K562 (cell line): ENCODE results near the gene UCP3. TPM values are rescaled to one million over a fixed set of nuclear protein-coding genes. Genes with fewer than 3 reads are reported as not detected.
A peak's percentile ranks its signal among the peaks of the same experiment; 100 is the strongest.

ENCODE experiments used
- CHD4 ChIP-seq: fragments of 200-600 bp; sonication (generic); IDR thresholded peaks from 3 replicates; pipeline ENCODE4 v1.6.1; 2012; ENCODE audit warnings: low read depth, mild to moderate bottlenecking, mixed read lengths, low read length, inconsistent platforms; ENCODE audit not compliant: insufficient read depth, insufficient replicate concordance, poor library complexity, severe bottlenecking
- CTBP1 ChIP-seq: fragments of 450-650 bp; IDR thresholded peaks from 2 replicates; pipeline ENCODE4 v1.6.1; 2016; ENCODE audit warnings: borderline replicate concordance
- DACH1 ChIP-seq: fragments of 450-650 bp; IDR thresholded peaks from 2 replicates; pipeline ENCODE4 v1.6.1; 2018; ENCODE audit not compliant: partially characterized antibody
- GABPB1 ChIP-seq: sonication (generic); formaldehyde crosslinking; IDR thresholded peaks from 2 replicates; pipeline ENCODE4 v1.8.0; 2022; ENCODE audit warnings: mild to moderate bottlenecking, missing genetic modification reagents
- HDAC6 ChIP-seq: IDR thresholded peaks from 2 replicates; pipeline ENCODE4 v1.6.1; 2012; ENCODE audit warnings: low read depth, mild to moderate bottlenecking, control low read depth, inconsistent platforms, low read length, moderate library complexity
- LARP7 ChIP-seq: fragments of 450-650 bp; IDR thresholded peaks from 2 replicates; pipeline ENCODE4 v1.6.1; 2016
- LCOR ChIP-seq: sonication (generic); formaldehyde crosslinking; IDR thresholded peaks from 2 replicates; pipeline ENCODE4 v1.8.0; 2022; ENCODE audit warnings: mild to moderate bottlenecking, missing genetic modification reagents
- LEF1 ChIP-seq: fragments of 450-650 bp; IDR thresholded peaks from 2 replicates; pipeline ENCODE4 v1.6.1; 2016; ENCODE audit warnings: mild to moderate bottlenecking
- MTA2 ChIP-seq: fragments of 450-650 bp; IDR thresholded peaks from 2 replicates; pipeline ENCODE4 v1.6.1; 2016; ENCODE audit warnings: low read depth
- MXI1 ChIP-seq: IDR thresholded peaks from 2 replicates; pipeline ENCODE4 v1.6.1; 2011; ENCODE audit warnings: low read depth, mild to moderate bottlenecking, improper control_type of control experiment, low read length
- POU5F1 ChIP-seq: fragments of 150-350 bp; IDR thresholded peaks from 2 replicates; pipeline ENCODE4 v1.6.1; 2014; ENCODE audit warnings: borderline replicate concordance, low read length, low read depth, mild to moderate bottlenecking; ENCODE audit not compliant: partially characterized antibody
- RCOR1 ChIP-seq, 2 experiments: IDR thresholded peaks; 2 replicates each; pipeline ENCODE4 v1.6.1; 2012; ENCODE audit warnings: low read depth in 2 of 2, low read length in 2 of 2, borderline replicate concordance in 1 of 2, improper control_type of control experiment in 1 of 2
- SMAD4 ChIP-seq: fragments of 250-450 bp; sonication (Bioruptor Pico); conservative IDR thresholded peaks from 2 replicates; pipeline ENCODE4 v1.8.0; 2021; ENCODE audit warnings: inconsistent platforms, mild to moderate bottlenecking, moderate library complexity
- TAL1 ChIP-seq: fragments of 450-650 bp; IDR thresholded peaks from 2 replicates; pipeline ENCODE4 v1.6.1; 2016; ENCODE audit warnings: mild to moderate bottlenecking
- TCF3 ChIP-seq: sonication (generic); formaldehyde crosslinking; IDR thresholded peaks from 2 replicates; pipeline ENCODE4 v1.4.0; 2020; ENCODE audit warnings: mild to moderate bottlenecking, missing genetic modification reagents
- TRIM24 ChIP-seq, 2 experiments: fragments of 450-650 bp; IDR thresholded peaks; 2 replicates each; pipeline ENCODE4 v1.6.1; 2016
- ZBTB17 ChIP-seq: fragments of 450-650 bp; formaldehyde crosslinking; IDR thresholded peaks from 2 replicates; pipeline ENCODE4 v1.4.0; 2020; ENCODE audit warnings: mild to moderate bottlenecking
- ZBTB7A ChIP-seq: IDR thresholded peaks from 2 replicates; pipeline ENCODE4 v1.6.1; 2011; ENCODE audit warnings: low read depth, mild to moderate bottlenecking, low read length, moderate library complexity, borderline replicate concordance; ENCODE audit not compliant: control insufficient read depth
- ZFP36 ChIP-seq: fragments of 150-350 bp; IDR thresholded peaks from 2 replicates; pipeline ENCODE4 v1.6.1; 2018; ENCODE audit warnings: low read length, low read depth; ENCODE audit not compliant: partially characterized antibody
- ZKSCAN1 ChIP-seq: fragments of 150-350 bp; IDR thresholded peaks from 2 replicates; pipeline ENCODE4 v1.6.1; 2016; ENCODE audit warnings: low read depth, low read length
- ZNF589 ChIP-seq: fragments of 200-800 bp; sonication (Bioruptor generic); IDR thresholded peaks from 2 replicates; pipeline ENCODE4 v1.6.1; 2016; ENCODE audit warnings: low read depth, missing genetic modification characterization, missing compliant biosample characterization
- polyA plus RNA-seq, 8 experiments: library from polyadenylated mRNA; depleted of rRNA in 4 of 8; stranded (reverse) in 5 of 8; unstranded in 3 of 8; fragments of >200 nt; fragmentation: Nextera tagmentation in 2 of 8; fragmentation: Illumina TruSeq in 1 of 8; extraction: Ambion mirVana in 2 of 8; extraction: Trizol in 1 of 8; gene quantifications; 2 replicates each; pipeline versions ENCODE4 v1.2.1 to v1.2.3, GENCODE V29; 2011 to 2014; ENCODE audit warnings: inconsistent platforms in 1 of 8, missing spikeins in 1 of 8
- total RNA-seq, 7 experiments: library from RNA; depleted of rRNA in 6 of 7; stranded (reverse); fragments of >200 nt in 6 of 7; fragmentation: Illumina TruSeq in 2 of 7; extraction: Trizol in 2 of 7; gene quantifications; 2 replicates each; pipeline versions ENCODE4 v1.2.1 to v1.2.3, GENCODE V29; 2011 to 2021; ENCODE audit warnings: low replicate concordance in 1 of 7
- TF ChIP-seq, protein P1 (sequence below): fragments of 200-800 bp; sonication (Bioruptor generic); IDR thresholded peaks from 2 replicates; pipeline ENCODE4 v1.6.1; 2017; ENCODE audit warnings: missing genetic modification characterization, missing compliant biosample characterization
- TF ChIP-seq, protein P2 (sequence below), 2 experiments: IDR thresholded peaks; 2 replicates each; pipeline ENCODE4 v1.6.1; 2011; ENCODE audit warnings: borderline replicate concordance in 1 of 2, control low read depth in 1 of 2, low read depth in 1 of 2, low read length in 1 of 2, mild to moderate bottlenecking in 1 of 2, mixed read lengths in 1 of 2, moderate library complexity in 1 of 2; ENCODE audit not compliant: insufficient read depth in 1 of 2, insufficient read length in 1 of 2, poor library complexity in 1 of 2, severe bottlenecking in 1 of 2; ENCODE audit errors: extremely low read depth in 1 of 2
- TF ChIP-seq, protein P3 (sequence below): sonication (generic); formaldehyde crosslinking; IDR thresholded peaks from 2 replicates; pipeline ENCODE4 v1.9.0; 2022; ENCODE audit warnings: mild to moderate bottlenecking, missing genetic modification reagents

Gene UCP3
- total and polyA plus RNA-seq, 9 of the 15 experiments (the other 6 are each of a cell fraction or from before 2014, with no cell fraction given), result 0.05 to 0.65 (median 0.25) TPM; not detected in 2

DNA sequence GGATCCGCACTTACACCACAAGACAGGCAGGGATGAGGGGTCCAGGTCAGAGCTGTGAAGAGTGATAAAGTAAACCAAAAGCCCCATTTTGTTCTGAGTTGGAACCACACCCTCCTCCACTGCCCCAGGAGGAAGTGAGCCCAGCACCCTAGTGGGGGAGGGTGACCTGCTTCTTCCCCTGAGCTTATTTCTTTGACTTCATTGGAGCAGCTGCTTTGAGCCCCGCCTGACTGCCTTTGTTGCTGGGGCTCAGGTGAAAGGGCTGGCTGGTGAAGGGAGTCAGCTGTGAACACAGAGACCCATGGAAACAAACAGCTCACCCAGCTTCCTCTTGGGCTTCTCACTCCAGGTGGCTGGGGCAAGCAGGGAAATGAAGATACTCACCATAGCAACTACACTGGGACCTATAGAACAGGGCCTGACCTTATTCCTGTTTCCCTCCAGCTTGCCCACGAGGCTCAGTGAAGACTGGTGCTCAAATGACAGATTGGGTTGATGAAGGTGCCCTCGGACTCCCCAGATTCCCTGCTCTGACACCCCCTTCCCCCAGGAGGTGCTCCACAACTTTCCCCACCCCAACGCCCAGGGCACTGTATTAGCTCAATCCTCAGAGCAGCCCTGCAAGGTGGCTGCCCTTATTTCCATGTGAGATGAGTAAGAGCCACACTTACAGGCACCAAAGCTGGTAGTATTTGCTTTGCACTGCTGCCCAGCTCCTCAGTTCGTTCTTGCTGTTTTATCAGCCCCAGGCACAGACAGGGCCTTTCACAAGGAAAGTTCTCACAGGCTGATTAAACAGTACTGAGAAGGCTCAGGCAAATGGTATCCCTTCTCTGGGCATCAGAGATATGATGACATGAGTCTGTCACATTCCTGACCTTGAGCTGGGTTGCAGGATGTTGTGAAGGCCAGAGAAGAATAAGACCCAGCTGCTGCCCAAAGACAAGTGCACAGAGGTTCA, 28.6 kb downstream of the UCP3 start (continued):
- TF ChIP-seq ZNF589 (CRISPR knock-in tag), result 0 out of 2 replicates have a peak, but pooled peaks have one; percentile 43
- TF ChIP-seq ZFP36, result peak; percentile 28
- TF ChIP-seq LEF1, result no peak
- TF ChIP-seq, protein P1, sequence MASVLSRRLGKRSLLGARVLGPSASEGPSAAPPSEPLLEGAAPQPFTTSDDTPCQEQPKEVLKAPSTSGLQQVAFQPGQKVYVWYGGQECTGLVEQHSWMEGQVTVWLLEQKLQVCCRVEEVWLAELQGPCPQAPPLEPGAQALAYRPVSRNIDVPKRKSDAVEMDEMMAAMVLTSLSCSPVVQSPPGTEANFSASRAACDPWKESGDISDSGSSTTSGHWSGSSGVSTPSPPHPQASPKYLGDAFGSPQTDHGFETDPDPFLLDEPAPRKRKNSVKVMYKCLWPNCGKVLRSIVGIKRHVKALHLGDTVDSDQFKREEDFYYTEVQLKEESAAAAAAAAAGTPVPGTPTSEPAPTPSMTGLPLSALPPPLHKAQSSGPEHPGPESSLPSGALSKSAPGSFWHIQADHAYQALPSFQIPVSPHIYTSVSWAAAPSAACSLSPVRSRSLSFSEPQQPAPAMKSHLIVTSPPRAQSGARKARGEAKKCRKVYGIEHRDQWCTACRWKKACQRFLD (CRISPR knock-in tag), result no peak
- TF ChIP-seq MXI1, result peak; percentile 25; the same call in 1 of the 2 replicates
- TF ChIP-seq POU5F1, result no peak
- no peak for TF ChIP-seq HDAC6
- TF ChIP-seq ZKSCAN1, result 0 out of 2 replicates have a peak, but pooled peaks have one; percentile 27
- TF ChIP-seq GABPB1 (CRISPR knock-in tag), result peak; percentile 51
- TF ChIP-seq, protein P2, sequence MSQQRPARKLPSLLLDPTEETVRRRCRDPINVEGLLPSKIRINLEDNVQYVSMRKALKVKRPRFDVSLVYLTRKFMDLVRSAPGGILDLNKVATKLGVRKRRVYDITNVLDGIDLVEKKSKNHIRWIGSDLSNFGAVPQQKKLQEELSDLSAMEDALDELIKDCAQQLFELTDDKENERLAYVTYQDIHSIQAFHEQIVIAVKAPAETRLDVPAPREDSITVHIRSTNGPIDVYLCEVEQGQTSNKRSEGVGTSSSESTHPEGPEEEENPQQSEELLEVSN (IDR thresholded peaks at IDR 0.05; ENCODE audit: borderline replicate concordance in 1 of 2, extremely low read depth in 1 of 2, insufficient read depth in 1 of 2, insufficient read length in 1 of 2, low read depth in 1 of 2, low read length in 1 of 2, poor library complexity in 1 of 2, severe bottlenecking in 1 of 2), result peak; percentile 73 to 85
- peak; percentile 42; the same call in 1 of the 2 replicates for TF ChIP-seq SMAD4 (CRISPR knock-in tag)
- 0 out of 2 replicates have a peak, but pooled peaks have one; percentile 69 for TF ChIP-seq LCOR
- peak; percentile 58; the same call in 1 of the 2 replicates for TF ChIP-seq CTBP1
- TF ChIP-seq DACH1, result peak; percentile 72
- 0 out of 4 replicates have a peak, but pooled peaks of 1 of the 2 experiments have one; percentile 36 for TF ChIP-seq TRIM24 (IDR thresholded peaks at IDR 0.05)
- TF ChIP-seq RCOR1 (IDR thresholded peaks at IDR 0.05; ENCODE audit: borderline replicate concordance in 1 of 2, low read depth in 2 of 2, low read length in 2 of 2), result peak in 1 of 2 experiments; percentile 22; a peak in 1 of 4 replicates
- TF ChIP-seq TCF3 (CRISPR knock-in tag), result peak; percentile 40; the same call in 1 of the 2 replicates
- peak; percentile 21; the same call in 1 of the 2 replicates for TF ChIP-seq ZBTB7A
- 0 out of 2 replicates have a peak, but pooled peaks have one; percentile 1 for TF ChIP-seq MTA2
- peak; percentile 47; the same call in 1 of the 2 replicates for TF ChIP-seq TAL1
- no peak for TF ChIP-seq LARP7
- TF ChIP-seq ZBTB17 (CRISPR knock-in tag), result no peak
- TF ChIP-seq, protein P3, sequence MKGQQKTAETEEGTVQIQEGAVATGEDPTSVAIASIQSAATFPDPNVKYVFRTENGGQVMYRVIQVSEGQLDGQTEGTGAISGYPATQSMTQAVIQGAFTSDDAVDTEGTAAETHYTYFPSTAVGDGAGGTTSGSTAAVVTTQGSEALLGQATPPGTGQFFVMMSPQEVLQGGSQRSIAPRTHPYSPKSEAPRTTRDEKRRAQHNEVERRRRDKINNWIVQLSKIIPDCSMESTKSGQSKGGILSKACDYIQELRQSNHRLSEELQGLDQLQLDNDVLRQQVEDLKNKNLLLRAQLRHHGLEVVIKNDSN (CRISPR knock-in tag), result peak; percentile 38; the same call in 1 of the 2 replicates
- no peak for TF ChIP-seq CHD4
